Measurements from ENCODE around the gene MERTK. TPM values are rescaled to one million over a fixed set of nuclear protein-coding genes. Genes with fewer than 3 reads are reported as not detected.

Gene MERTK
- total and polyA plus RNA-seq, 2 of the 13 experiments (the other 11 are each of a cell fraction or from before 2014, with no cell fraction given), result 37.3 to 44.7 TPM

GRCh38 chr2:112054847-112055729 lies 156.7 kb downstream of the MERTK start, which contains the start of gene TMEM87B (continued):
- no peak for TF ChIP-seq EEA1 (CRISPR knock-in tag; IDR thresholded peaks at IDR 0.05; ENCODE audit: borderline replicate concordance)
- peak; percentile 67; the same call in 1 of the 2 replicates for TF ChIP-seq ZBTB46 (CRISPR knock-in tag; IDR thresholded peaks at IDR 0.05; ENCODE audit: borderline replicate concordance)
- peak; percentile 47 for TF ChIP-seq MNT (IDR thresholded peaks at IDR 0.05)
- 0 out of 2 replicates have a peak, but pooled peaks have one; percentile 53 for TF ChIP-seq ZSCAN9 (CRISPR knock-in tag; IDR thresholded peaks at IDR 0.05; ENCODE audit: borderline replicate concordance)
- no peak for TF ChIP-seq ZBTB7A (CRISPR knock-in tag; IDR thresholded peaks at IDR 0.05)
- no peak for TF ChIP-seq ZNF180 (CRISPR knock-in tag; IDR thresholded peaks at IDR 0.05; ENCODE audit: borderline replicate concordance, low read depth)
- 0 out of 2 replicates have a peak, but pooled peaks have one; percentile 14 for TF ChIP-seq ZNF253 (CRISPR knock-in tag; IDR thresholded peaks at IDR 0.05; ENCODE audit: borderline replicate concordance)
